ENCODE measurements around the gene MPZL2.

MPZL2 gene

DNA sequence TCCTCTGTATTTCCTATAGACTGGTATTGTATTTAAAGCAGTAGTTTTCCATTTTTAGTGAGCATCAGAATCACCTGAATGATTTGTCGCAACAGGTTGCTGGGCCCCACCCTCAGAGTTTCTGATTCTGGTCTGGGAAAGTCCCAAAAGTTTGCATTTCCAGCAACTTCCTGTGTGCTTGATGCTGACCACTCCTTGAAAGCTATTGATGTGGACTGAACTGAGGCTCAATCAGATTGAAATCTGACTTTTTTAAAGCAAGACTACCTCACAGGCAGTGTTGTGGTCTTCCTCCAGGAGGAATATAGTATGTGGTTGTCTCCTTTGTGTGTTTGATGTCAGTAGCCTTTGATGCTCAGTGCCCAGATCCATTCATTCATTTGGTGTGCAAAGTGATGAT, 17.2 kb upstream of the MPZL2 start:
- TF ChIP-seq POLR2A (IDR thresholded peaks at IDR 0.05; ENCODE audit: extremely low read depth, insufficient read length) = no peak
- TF ChIP-seq, protein P1, sequence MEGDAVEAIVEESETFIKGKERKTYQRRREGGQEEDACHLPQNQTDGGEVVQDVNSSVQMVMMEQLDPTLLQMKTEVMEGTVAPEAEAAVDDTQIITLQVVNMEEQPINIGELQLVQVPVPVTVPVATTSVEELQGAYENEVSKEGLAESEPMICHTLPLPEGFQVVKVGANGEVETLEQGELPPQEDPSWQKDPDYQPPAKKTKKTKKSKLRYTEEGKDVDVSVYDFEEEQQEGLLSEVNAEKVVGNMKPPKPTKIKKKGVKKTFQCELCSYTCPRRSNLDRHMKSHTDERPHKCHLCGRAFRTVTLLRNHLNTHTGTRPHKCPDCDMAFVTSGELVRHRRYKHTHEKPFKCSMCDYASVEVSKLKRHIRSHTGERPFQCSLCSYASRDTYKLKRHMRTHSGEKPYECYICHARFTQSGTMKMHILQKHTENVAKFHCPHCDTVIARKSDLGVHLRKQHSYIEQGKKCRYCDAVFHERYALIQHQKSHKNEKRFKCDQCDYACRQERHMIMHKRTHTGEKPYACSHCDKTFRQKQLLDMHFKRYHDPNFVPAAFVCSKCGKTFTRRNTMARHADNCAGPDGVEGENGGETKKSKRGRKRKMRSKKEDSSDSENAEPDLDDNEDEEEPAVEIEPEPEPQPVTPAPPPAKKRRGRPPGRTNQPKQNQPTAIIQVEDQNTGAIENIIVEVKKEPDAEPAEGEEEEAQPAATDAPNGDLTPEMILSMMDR (IDR thresholded peaks at IDR 0.05; ENCODE audit: low read depth, low read length) = no peak
- no peak for TF ChIP-seq MYC (IDR thresholded peaks at IDR 0.05; ENCODE audit: low read depth, low read length)
- TF ChIP-seq, protein P2, sequence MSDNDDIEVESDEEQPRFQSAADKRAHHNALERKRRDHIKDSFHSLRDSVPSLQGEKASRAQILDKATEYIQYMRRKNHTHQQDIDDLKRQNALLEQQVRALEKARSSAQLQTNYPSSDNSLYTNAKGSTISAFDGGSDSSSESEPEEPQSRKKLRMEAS (IDR thresholded peaks at IDR 0.05; ENCODE audit: low read depth, low read length) = no peak
- DNase-seq (ENCODE audit: low read depth) = no peak
- no peak overlapping the region for H3K4me3 ChIP-seq (ENCODE audit: low read depth, low read length)

DNA sequence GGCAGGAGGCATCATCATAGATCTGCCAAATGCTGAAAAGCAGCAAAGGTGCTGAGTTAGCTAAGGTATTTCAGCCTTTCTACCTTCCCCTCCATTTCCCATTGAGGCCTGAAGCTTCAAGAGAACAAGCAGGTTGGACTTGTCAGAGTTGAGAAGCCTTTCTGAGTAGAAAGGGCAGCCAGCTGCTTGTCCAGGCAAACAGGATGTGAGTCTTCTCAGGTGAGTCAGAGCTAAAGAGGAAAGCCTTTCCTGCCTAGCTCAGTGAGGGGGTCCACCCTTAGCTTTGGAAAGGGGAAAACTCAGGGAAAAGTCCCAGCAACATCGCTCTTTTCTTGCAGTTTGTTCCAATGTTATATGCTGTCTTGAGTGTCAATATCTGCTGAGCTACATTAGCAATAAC, 13.2 kb upstream of the MPZL2 start:
- H3K4me3 ChIP-seq (ENCODE audit: low read depth, low read length) = no peak overlapping the region
- peak; percentile 17 for DNase-seq (ENCODE audit: low read depth)
- TF ChIP-seq, protein P2 (IDR thresholded peaks at IDR 0.05; ENCODE audit: low read depth, low read length) = no peak
- TF ChIP-seq POLR2A (IDR thresholded peaks at IDR 0.05; ENCODE audit: extremely low read depth, insufficient read length) = no peak
- no peak for TF ChIP-seq MYC (IDR thresholded peaks at IDR 0.05; ENCODE audit: low read depth, low read length)
- TF ChIP-seq, protein P1 (IDR thresholded peaks at IDR 0.05; ENCODE audit: low read depth, low read length) = no peak

DNA sequence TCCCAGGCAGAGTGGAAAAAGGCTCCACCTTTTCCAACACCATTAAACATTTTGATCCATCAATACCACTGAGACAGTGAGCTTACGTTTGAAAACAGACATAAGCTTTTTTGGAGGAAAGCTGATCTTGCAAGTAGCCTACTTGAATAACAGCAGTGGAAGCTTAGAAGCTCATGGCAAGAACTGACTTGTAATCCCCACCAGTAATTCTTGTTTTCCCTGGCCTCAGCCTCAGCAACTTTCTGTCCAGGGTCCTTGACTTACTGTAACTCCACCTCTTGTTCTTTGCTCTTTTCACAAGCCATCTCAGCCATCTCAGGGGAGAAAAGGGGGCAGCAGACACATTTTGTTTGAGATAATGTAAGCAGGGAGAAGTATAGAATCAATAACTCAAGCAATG, 12.3 kb upstream of the MPZL2 start:
- no peak for DNase-seq (ENCODE audit: low read depth)
- no peak overlapping the region for H3K4me3 ChIP-seq (ENCODE audit: low read depth, low read length)
- TF ChIP-seq, protein P1 (IDR thresholded peaks at IDR 0.05; ENCODE audit: low read depth, low read length) = no peak
- TF ChIP-seq MYC (IDR thresholded peaks at IDR 0.05; ENCODE audit: low read depth, low read length) (no peak), POLR2A (IDR thresholded peaks at IDR 0.05; ENCODE audit: extremely low read depth, insufficient read length) (no peak)
- TF ChIP-seq, protein P2 (IDR thresholded peaks at IDR 0.05; ENCODE audit: low read depth, low read length) = no peak

DNA sequence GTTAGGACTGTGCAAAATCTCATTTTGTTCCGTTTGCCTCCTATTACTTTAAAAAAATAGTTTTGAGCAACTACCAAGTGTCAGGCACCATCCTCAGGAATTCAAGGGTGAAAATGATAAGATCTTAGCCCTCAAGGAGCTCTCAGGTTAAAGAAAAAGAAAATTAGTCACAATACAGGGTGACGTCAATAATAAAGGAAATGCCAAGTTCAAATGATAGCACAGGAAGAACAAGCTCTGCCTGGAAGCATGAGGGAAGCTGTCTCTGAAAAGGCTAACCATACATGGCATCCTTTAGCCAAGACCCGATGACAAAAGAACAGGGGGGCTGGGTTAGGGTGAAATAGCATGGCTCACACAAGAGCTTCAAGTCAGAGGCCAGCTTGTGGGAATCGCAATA, 11.1 kb upstream of the MPZL2 start:
- no peak for DNase-seq (ENCODE audit: low read depth)
- TF ChIP-seq, protein P2 (IDR thresholded peaks at IDR 0.05; ENCODE audit: low read depth, low read length) = no peak
- TF ChIP-seq MYC (IDR thresholded peaks at IDR 0.05; ENCODE audit: low read depth, low read length) = no peak
- TF ChIP-seq POLR2A (IDR thresholded peaks at IDR 0.05; ENCODE audit: extremely low read depth, insufficient read length) = no peak
- TF ChIP-seq, protein P1 (IDR thresholded peaks at IDR 0.05; ENCODE audit: low read depth, low read length) = no peak

DNA sequence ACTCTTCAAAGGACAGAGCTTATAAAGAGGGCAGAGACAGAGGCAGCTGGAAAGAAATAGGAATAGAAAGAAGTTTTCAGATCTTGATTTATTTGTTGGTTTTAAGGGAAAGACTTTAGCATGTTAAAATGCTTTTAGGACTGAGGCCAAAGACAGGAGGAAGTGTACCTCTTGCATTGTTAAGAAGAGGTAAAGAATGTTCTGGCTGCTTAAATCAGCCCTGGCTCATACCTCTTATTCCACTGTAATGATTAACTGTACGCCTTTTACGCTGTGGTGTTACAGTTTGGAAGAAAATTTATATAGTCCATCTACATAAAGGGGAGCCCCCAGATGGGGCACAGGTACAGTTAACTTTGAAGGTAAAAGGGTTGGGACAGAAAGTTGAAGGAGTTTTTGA, 10.1 kb upstream of the MPZL2 start:
- no peak for DNase-seq (ENCODE audit: low read depth)
- no peak overlapping the region for H3K4me3 ChIP-seq (ENCODE audit: low read depth, low read length)
- TF ChIP-seq, protein P2 (IDR thresholded peaks at IDR 0.05; ENCODE audit: low read depth, low read length) = no peak
- no peak for TF ChIP-seq MYC (IDR thresholded peaks at IDR 0.05; ENCODE audit: low read depth, low read length)
- TF ChIP-seq, protein P1 (IDR thresholded peaks at IDR 0.05; ENCODE audit: low read depth, low read length) = no peak
- TF ChIP-seq POLR2A (IDR thresholded peaks at IDR 0.05; ENCODE audit: extremely low read depth, insufficient read length) = no peak

More for the DNA sequence above, 11.1 kb upstream of the MPZL2 start:
- no peak overlapping the region for H3K4me3 ChIP-seq (ENCODE audit: low read depth, low read length)

DNA sequence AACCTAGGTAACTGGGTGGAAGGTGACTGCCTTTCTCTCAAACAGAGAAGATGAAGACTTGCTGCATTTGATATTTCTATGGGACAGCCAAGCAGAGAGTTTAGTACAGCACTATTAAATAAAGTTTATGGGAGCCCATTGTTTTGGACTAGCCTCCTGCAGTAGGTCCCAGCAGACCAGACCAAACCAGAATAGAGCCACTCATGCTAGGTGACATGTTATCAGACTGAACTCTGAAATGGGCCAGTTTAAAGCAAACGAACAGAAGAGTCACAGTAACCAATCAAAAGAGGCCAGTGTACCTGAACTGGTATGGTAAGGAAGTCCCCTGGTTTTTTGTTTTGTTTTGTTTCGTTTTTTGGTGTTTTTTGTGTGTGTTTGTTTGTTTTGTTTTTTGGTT, 7.9 kb upstream of the MPZL2 start:
- H3K4me3 ChIP-seq (ENCODE audit: low read depth, low read length) = no peak overlapping the region
- no peak for DNase-seq (ENCODE audit: low read depth)
- TF ChIP-seq MYC (IDR thresholded peaks at IDR 0.05; ENCODE audit: low read depth, low read length) (no peak), POLR2A (IDR thresholded peaks at IDR 0.05; ENCODE audit: extremely low read depth, insufficient read length) (no peak)
- TF ChIP-seq, protein P1 (IDR thresholded peaks at IDR 0.05; ENCODE audit: low read depth, low read length) = no peak
- TF ChIP-seq, protein P2 (IDR thresholded peaks at IDR 0.05; ENCODE audit: low read depth, low read length) = no peak
